ENCODE measurements around the gene NFKBIZ. TPM values are rescaled to one million over a fixed set of nuclear protein-coding genes. Genes with fewer than 3 reads are reported as not detected.
A peak's percentile ranks its signal among the peaks of the same experiment; 100 is the strongest.
"Not testable (repeated sequence)": the region's sequence is repeated elsewhere in the genome, so short reads cannot be mapped to it uniquely, and the experiment has no call there.

NFKBIZ gene
- total RNA-seq, 1 experiment from 2014 or later: 10.4 TPM

- no peak for DNase-seq (ENCODE audit: low read depth in 1 of 2, low spot score in 2 of 2)
- Histone ChIP-seq H3K9me3 (replicated peaks) (no peaks in the 10 kb centered on the region), H3K4me3 (no peak overlapping the region), H3K36me3 (peaks cover 58% of the 10 kb centered on the region), H3K4me1 (replicated peaks) (no peaks in the 10 kb centered on the region), H3K27ac (no peak overlapping the region), H3K27me3 (replicated peaks) (no peaks in the 10 kb centered on the region; the same call in 1 of the 2 replicates)
Observed at GRCh38 chr3:101861789-101862415, 12.6 kb downstream of the NFKBIZ start.

- no peak overlapping the region for H3K27ac ChIP-seq
- H3K9me3 ChIP-seq (replicated peaks): no peaks in the 10 kb centered on the region
- H3K27me3 ChIP-seq (replicated peaks): no peaks in the 10 kb centered on the region; the same call in 1 of the 2 replicates
- no peak overlapping the region for H3K4me3 ChIP-seq
- H3K36me3 ChIP-seq: peaks cover 53% of the 10 kb centered on the region
- DNase-seq (ENCODE audit: low read depth in 1 of 2, low spot score in 2 of 2): no peak
- H3K4me1 ChIP-seq (replicated peaks): no peaks in the 10 kb centered on the region
Observed at GRCh38 chr3:101862416-101863165, 13.3 kb downstream of the NFKBIZ start.

- not testable (repeated sequence) for H3K27me3 ChIP-seq (replicated peaks); H3K27ac ChIP-seq; DNase-seq (ENCODE audit: low read depth in 1 of 2, low spot score in 2 of 2); H3K4me1 ChIP-seq (replicated peaks); H3K4me3 ChIP-seq; H3K9me3 ChIP-seq (replicated peaks)
- peaks cover 29% of the 10 kb centered on the region for H3K36me3 ChIP-seq
Observed at GRCh38 chr3:101864926-101865325, 15.6 kb downstream of the NFKBIZ start.

- Histone ChIP-seq H3K9me3 (replicated peaks) (no peaks in the 10 kb centered on the region), H3K27me3 (replicated peaks) (no peaks in the 10 kb centered on the region; the same call in 1 of the 2 replicates), H3K4me1 (replicated peaks) (no peaks in the 10 kb centered on the region), H3K27ac (no peak overlapping the region), H3K36me3 (peaks cover 19% of the 10 kb centered on the region), H3K4me3 (no peak overlapping the region)
- no peak for DNase-seq (ENCODE audit: low read depth in 1 of 2, low spot score in 2 of 2)
Observed at GRCh38 chr3:101865751-101866509, 16.6 kb downstream of the NFKBIZ start.

- Histone ChIP-seq H3K27ac (no peak overlapping the region), H3K4me1 (replicated peaks) (0 out of 2 replicates have a peak, but pooled peaks cover 4% of the 10 kb centered on the region), H3K36me3 (peaks cover 3% of the 10 kb centered on the region), H3K9me3 (replicated peaks) (no peaks in the 10 kb centered on the region), H3K4me3 (no peak overlapping the region), H3K27me3 (replicated peaks) (no peaks in the 10 kb centered on the region; the same call in 1 of the 2 replicates)
- DNase-seq (ENCODE audit: low read depth in 1 of 2, low spot score in 2 of 2): no peak
Observed at GRCh38 chr3:101867511-101867910, 18.2 kb downstream of the NFKBIZ start.

- Histone ChIP-seq H3K4me3 (no peak overlapping the region), H3K36me3 (no peaks in the 10 kb centered on the region), H3K9me3 (replicated peaks) (no peaks in the 10 kb centered on the region), H3K27me3 (replicated peaks) (no peaks in the 10 kb centered on the region), H3K27ac (no peak overlapping the region), H3K4me1 (replicated peaks) (0 out of 2 replicates have a peak, but pooled peaks cover 4% of the 10 kb centered on the region)
- DNase-seq (ENCODE audit: low read depth in 1 of 2, low spot score in 2 of 2): no peak
Observed at GRCh38 chr3:101867996-101868395, 18.7 kb downstream of the NFKBIZ start.

- H3K36me3 ChIP-seq: no peaks in the 10 kb centered on the region
- no peak overlapping the region for H3K27ac ChIP-seq
- H3K9me3 ChIP-seq (replicated peaks): no peaks in the 10 kb centered on the region
- DNase-seq (ENCODE audit: low read depth in 1 of 2, low spot score in 2 of 2): no peak
- peaks cover 4% of the 10 kb centered on the region; the same call in 1 of the 2 replicates for H3K4me1 ChIP-seq (replicated peaks)
- H3K27me3 ChIP-seq (replicated peaks): no peaks in the 10 kb centered on the region
- no peak overlapping the region for H3K4me3 ChIP-seq
Observed at GRCh38 chr3:101868534-101869464, 19.5 kb downstream of the NFKBIZ start.

- Histone ChIP-seq H3K27ac (no peak overlapping the region), H3K9me3 (replicated peaks) (no peaks in the 10 kb centered on the region), H3K36me3 (no peaks in the 10 kb centered on the region), H3K4me3 (no peak overlapping the region), H3K27me3 (replicated peaks) (no peaks in the 10 kb centered on the region), H3K4me1 (replicated peaks) (peaks cover 9% of the 10 kb centered on the region)
- no peak for DNase-seq (ENCODE audit: low read depth in 1 of 2, low spot score in 2 of 2)
Observed at GRCh38 chr3:101870138-101870537, 20.8 kb downstream of the NFKBIZ start.

- Histone ChIP-seq H3K36me3 (no peaks in the 10 kb centered on the region), H3K4me3 (no peak overlapping the region), H3K27me3 (replicated peaks) (no peaks in the 10 kb centered on the region), H3K27ac (peak overlapping the region; percentile 18; the same call in 1 of the 2 replicates), H3K9me3 (replicated peaks) (no peaks in the 10 kb centered on the region), H3K4me1 (replicated peaks) (peaks cover 9% of the 10 kb centered on the region)
- peak in 1 of 2 experiments; percentile 48 for DNase-seq (ENCODE audit: low read depth in 1 of 2, low spot score in 2 of 2)
Observed at GRCh38 chr3:101873619-101874018, 24.3 kb downstream of the NFKBIZ start.

- Histone ChIP-seq H3K4me1 (replicated peaks) (peaks cover 9% of the 10 kb centered on the region), H3K36me3 (no peaks in the 10 kb centered on the region), H3K27me3 (replicated peaks) (no peaks in the 10 kb centered on the region), H3K27ac (no peak overlapping the region), H3K9me3 (replicated peaks) (no peaks in the 10 kb centered on the region), H3K4me3 (no peak overlapping the region)
- no peak for DNase-seq (ENCODE audit: low read depth in 1 of 2, low spot score in 2 of 2)
Observed at GRCh38 chr3:101876142-101876541, 26.8 kb downstream of the NFKBIZ start.

GRCh38 chr3:101878589-101878988 lies 29.3 kb downstream of the NFKBIZ start:
- no peak for DNase-seq (ENCODE audit: low read depth in 1 of 2, low spot score in 2 of 2)
- no peak overlapping the region for H3K4me3 ChIP-seq
- no peak overlapping the region for H3K27ac ChIP-seq
- no peaks in the 10 kb centered on the region for H3K36me3 ChIP-seq
- no peaks in the 10 kb centered on the region for H3K27me3 ChIP-seq (replicated peaks)
- H3K9me3 ChIP-seq (replicated peaks): no peaks in the 10 kb centered on the region
- peaks cover 5% of the 10 kb centered on the region for H3K4me1 ChIP-seq (replicated peaks)

- no peak for DNase-seq (ENCODE audit: low read depth in 1 of 2, low spot score in 2 of 2)
- Histone ChIP-seq H3K27ac (no peak overlapping the region), H3K4me3 (no peak overlapping the region), H3K36me3 (no peaks in the 10 kb centered on the region), H3K27me3 (replicated peaks) (no peaks in the 10 kb centered on the region), H3K9me3 (replicated peaks) (no peaks in the 10 kb centered on the region), H3K4me1 (replicated peaks) (peaks cover 2% of the 10 kb centered on the region)
Observed at GRCh38 chr3:101879102-101879501, 29.8 kb downstream of the NFKBIZ start.
